Endometrium (tissue), 2 donors: ENCODE data around the gene KIRREL1.

Source experiments
- FAIRE-seq: peaks from 2 replicates; lab custom pipeline; 2012; peaks lifted over from hg19 to GRCh38; lab: Jason Lieb, UNC
- donor health status: control.
- donor health status: control.

The KIRREL1 gene

GRCh38 chr1:158076441-158076840 lies 83.0 kb downstream of the KIRREL1 start:
- no peak for FAIRE-seq

GRCh38 chr1:158077411-158078256 lies 84.2 kb downstream of the KIRREL1 start:
- FAIRE-seq = no peak

DNA sequence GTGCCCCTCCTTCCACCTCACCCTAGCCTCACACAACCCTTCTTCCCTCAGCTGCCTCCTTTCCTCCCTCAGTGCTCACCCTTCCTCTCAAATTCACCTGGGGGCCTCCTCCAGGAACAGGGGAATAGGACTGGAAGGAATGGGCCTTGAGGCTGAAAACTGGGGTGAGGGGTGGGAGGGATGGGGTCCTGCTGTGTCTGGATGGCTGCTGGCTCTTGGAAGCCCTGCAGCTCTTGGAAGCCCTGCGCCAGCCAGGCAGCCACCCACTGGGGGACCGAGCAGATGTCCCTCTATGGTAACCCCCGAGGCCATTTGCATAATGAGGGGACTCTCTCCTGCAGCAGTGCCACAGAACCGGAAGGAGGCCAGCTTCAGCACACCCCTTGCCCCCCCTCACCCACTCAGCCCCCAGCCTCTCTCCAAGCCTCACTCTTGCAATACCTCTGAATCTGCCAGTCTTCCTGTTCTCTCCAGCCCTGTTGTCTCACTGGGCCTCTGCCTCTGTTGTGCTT lies 85.2 kb downstream of the KIRREL1 start:
- FAIRE-seq = no peak

- no peak for FAIRE-seq
Observed at GRCh38 chr1:158080066-158080465, 86.6 kb downstream of the KIRREL1 start.

DNA sequence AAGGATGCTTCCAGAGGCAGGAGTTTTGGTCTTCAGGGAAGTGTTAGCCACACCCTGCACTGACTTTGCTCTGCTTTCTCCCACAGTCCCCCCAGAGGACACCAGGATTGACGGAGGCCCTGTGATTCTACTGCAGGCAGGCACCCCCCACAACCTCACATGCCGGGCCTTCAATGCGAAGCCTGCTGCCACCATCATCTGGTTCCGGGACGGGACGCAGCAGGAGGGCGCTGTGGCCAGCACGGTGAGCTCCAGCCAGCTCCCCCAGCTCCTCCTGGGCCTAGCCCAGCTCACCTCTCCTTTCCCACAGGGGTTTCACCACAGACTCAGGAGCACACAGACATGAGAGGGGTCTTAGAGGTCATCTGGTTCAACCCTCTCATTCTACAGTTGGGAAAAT lies 90.9 kb downstream of the KIRREL1 start:
- FAIRE-seq = no peak

DNA sequence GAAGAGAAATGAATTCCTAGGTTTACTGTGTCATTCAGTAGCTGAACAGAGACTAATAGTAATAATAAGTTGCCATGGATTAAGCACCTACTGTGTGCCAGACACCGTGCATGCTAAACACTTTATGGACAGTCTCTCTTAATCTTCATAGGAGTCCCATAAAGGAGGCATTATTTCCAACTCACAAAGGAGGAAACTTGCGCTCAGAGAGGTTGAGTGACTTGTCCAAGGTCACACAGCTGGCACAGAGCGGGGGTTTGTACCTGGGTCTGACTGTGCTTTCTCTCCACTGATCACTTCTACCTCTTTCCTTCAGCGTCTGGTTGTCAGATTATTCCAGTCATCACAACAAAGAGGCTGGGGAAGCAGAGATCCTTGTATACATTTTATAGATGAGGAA lies 91.3 kb downstream of the KIRREL1 start:
- FAIRE-seq = no peak

- FAIRE-seq = no peak
Observed at GRCh38 chr1:158087320-158087927, 94.0 kb downstream of the KIRREL1 start.

DNA sequence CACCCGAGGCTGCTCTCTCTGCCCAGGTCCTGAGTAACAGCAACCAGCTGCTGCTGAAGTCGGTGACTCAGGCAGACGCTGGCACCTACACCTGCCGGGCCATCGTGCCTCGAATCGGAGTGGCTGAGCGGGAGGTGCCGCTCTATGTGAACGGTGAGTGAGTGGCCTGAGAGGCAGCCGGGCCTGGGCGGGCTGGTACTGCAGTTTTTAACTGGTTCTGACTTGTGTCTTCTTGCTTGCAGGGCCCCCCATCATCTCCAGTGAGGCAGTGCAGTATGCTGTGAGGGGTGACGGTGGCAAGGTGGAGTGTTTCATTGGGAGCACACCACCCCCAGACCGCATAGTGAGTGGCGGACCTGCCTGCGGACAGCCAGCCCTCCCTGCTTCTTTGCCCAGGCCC lies 96.0 kb downstream of the KIRREL1 start:
- FAIRE-seq = no peak

GRCh38 chr1:158089925-158090637 lies 96.6 kb downstream of the KIRREL1 start:
- FAIRE-seq = no peak

GRCh38 chr1:158093376-158093775 lies 99.9 kb downstream of the KIRREL1 start:
- no peak for FAIRE-seq

DNA sequence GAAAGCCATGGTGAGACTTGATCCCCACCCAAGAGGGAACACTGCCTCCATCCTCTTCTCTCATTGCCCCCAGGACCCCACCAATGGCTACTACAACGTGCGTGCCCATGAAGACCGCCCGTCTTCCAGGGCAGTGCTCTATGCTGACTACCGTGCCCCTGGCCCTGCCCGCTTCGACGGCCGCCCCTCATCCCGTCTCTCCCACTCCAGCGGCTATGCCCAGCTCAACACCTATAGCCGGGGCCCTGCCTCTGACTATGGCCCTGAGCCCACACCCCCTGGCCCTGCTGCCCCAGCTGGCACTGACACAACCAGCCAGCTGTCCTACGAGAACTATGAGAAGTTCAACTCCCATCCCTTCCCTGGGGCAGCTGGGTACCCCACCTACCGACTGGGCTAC lies 101.1 kb downstream of the KIRREL1 start:
- no peak for FAIRE-seq

DNA sequence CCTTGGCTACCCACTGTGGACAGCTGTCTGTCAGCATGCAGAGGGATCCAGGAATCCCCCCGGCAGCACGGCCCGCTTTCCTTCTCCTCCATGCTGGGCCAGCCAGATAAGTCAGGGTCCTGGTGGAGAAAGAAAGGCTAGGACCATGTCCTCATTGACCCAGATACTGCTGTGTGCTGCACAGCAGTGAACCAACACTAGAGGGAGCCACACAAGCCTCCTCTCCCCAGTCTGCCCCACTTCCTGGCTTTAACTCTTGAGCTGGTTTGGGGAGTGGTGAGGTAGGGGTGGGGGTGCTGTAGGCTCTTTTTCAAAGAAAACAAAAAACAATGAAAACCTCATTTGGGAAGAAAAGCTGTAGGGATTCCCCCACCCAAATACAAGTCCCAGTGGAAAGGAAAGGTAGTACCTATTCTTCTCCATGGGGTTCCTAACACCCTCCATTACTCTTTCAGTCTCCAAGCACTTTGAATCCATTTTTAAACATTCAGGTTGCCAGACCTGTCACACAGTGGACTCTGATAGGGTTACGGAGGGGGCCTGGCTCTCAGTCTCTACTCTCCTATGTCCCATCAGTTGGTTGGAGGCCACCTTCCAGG lies 102.4 kb downstream of the KIRREL1 start:
- FAIRE-seq = no peak

DNA sequence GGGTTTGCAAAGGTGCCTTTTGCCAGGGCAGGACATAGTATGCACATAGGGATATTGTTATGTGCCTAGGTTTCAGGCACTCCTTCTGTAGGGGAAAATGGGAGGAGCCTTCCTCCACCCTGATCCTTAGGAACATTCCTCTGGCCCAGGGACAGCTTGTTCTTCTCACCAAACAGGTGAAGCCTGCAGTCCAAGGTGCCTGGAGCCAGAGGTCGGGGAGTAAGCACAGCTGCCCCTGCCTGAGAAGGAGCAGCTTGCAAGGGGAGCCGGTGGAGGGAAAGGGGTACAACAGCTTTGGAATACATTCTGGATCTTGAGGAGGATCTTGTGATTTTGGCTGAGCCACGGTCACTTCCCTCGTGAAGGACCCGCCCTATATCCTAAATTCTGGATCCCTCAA lies 104.8 kb downstream of the KIRREL1 start:
- FAIRE-seq = no peak

GRCh38 chr1:158099185-158099584 lies 105.7 kb downstream of the KIRREL1 start:
- FAIRE-seq = no peak

DNA sequence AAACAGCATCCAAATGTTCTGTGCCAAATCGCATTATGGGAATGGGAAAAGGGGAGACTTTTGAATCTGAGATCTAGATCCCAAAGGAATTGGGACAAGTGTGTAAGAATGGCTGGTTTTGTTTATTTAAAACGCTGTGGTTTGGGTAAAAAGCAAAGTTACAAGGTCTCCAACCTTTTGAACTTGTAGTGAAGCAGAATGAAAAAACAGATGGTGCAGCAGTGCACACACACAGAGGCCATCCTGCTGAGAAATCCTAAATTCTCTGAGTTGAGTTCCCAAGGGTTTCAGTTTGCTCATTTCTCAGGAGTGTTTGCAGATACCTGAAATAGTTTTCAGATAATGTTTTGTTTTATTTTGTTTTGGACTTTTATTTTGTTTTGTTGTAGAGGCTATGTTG lies 107.1 kb downstream of the KIRREL1 start:
- FAIRE-seq = no peak

DNA sequence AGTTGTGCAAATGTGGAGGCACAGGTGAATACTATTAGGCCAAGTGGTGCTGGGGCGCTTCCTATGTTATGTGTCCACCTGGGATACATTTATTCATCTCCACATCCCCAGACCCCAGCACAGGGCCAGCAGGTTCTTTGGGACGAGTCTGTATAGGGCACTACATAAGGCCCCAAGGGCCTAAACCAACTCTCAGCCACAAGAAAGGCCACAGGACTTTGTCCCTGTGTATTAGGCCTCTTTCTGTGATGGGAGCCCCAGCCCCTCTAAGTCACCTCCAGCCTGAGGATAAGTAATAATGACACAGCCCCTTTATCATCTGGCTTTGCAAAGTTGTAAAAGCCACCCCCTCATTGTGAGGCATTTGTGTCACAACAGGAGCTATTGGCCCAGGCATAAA lies 108.0 kb downstream of the KIRREL1 start:
- FAIRE-seq = no peak

DNA sequence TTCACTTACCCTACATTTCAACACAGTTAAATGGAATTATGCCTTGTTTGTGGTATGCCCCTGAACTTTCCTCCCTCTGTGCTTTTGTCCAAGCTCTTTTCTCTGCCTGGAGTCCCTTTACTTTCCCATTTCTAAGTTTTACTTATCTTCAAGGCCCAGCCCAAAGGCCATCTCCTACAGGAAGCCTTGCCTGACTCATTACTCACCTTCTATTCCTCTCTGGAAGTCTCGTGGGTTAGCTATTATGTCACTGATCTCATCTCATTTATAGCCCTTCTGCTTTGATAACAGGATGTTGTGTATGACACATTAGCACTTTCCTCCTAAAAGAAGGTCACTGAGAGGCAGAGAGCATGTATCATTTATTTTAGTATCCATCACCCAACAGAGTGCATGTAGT lies 108.5 kb downstream of the KIRREL1 start:
- no peak for FAIRE-seq

- no peak for FAIRE-seq
Observed at GRCh38 chr1:158102881-158103674, 109.6 kb downstream of the KIRREL1 start.

- FAIRE-seq = no peak
Observed at GRCh38 chr1:158103861-158104522, 110.5 kb downstream of the KIRREL1 start.

DNA sequence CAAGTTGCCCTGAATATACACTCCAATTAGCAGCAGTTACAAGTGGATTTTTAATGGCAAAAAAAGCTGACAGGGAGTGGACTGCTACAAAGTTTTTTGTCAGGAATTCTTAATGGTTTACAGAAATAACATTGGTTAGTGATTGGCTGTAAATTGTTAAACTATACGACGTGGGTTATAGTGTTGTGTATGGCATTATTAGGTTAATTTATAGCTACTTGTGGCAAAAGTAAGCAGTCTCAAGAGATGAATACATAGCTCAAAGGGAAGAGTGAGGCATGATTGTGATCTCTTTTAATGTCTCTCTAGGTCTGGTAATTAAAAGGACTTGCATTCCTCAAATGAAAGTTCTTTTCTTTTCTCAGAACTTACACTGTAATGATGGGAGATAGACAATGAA lies 111.4 kb downstream of the KIRREL1 start:
- no peak for FAIRE-seq
